Neural progenitor cell (in vitro differentiated cells): ENCODE results near the gene CASP7. TPM values are rescaled to one million over a fixed set of nuclear protein-coding genes. Genes with fewer than 3 reads are reported as not detected.

ENCODE experiments used
- DNase-seq: peaks from one replicate; pipeline ENCODE4 v3.0.0-alpha.2; 2016; ENCODE audit warnings: low spot score
- H2AFZ ChIP-seq: fragments of 200-600 bp; sonication (generic); replicated peaks from 2 replicates; pipeline ENCODE4 v1.6.1; 2016; ENCODE audit warnings: antibody characterized with exemption
- H3F3A ChIP-seq: fragments of 200-600 bp; sonication (generic); 2 replicates; pipeline ENCODE4 v1.6.1; 2016; ENCODE audit warnings: antibody characterized with exemption, low read depth
- H3K27ac ChIP-seq: fragments of 200-600 bp; sonication (generic); 2 replicates; pipeline ENCODE4 v1.5.1; 2016; ENCODE audit warnings: mild to moderate bottlenecking
- H3K27me3 ChIP-seq: fragments of 200-600 bp; sonication (generic); 2 replicates; pipeline ENCODE4 v1.6.1; 2016; ENCODE audit warnings: mild to moderate bottlenecking, moderate library complexity
- H3K36me3 ChIP-seq: fragments of 200-600 bp; sonication (generic); 2 replicates; pipeline ENCODE4 v1.5.1; 2016
- H3K4me1 ChIP-seq: fragments of 200-600 bp; sonication (generic); 2 replicates; pipeline ENCODE4 v1.6.1; 2016; ENCODE audit warnings: mixed run types
- H3K4me2 ChIP-seq: fragments of 200-600 bp; sonication (generic); 2 replicates; pipeline ENCODE4 v1.6.1; 2016
- H3K4me3 ChIP-seq: fragments of 200-600 bp; sonication (generic); 2 replicates; pipeline ENCODE4 v1.5.1; 2016
- H3K79me2 ChIP-seq: fragments of 200-600 bp; sonication (generic); 2 replicates; pipeline ENCODE4 v1.6.1; 2016; ENCODE audit warnings: low read depth
- H3K9ac ChIP-seq: fragments of 200-600 bp; sonication (generic); 2 replicates; pipeline ENCODE4 v1.6.1; 2016
- H3K9me3 ChIP-seq: fragments of 200-600 bp; sonication (generic); 2 replicates; pipeline ENCODE4 v1.5.1; 2016; ENCODE audit warnings: low read depth
- H4K20me1 ChIP-seq: fragments of 200-600 bp; sonication (generic); 2 replicates; pipeline ENCODE4 v1.6.1; 2016; ENCODE audit warnings: low read depth
- H3K27ac Mint-ChIP-seq: 3 replicates; pipeline ENCODE4 v1.8.0; 2021; ENCODE audit warnings: mixed read lengths
- H3K27me3 Mint-ChIP-seq: 2 replicates; pipeline ENCODE4 v1.8.0; 2022; ENCODE audit warnings: low read depth, mild to moderate bottlenecking, inconsistent platforms, moderate library complexity, mixed read lengths; ENCODE audit not compliant: insufficient read depth
- H3K36me3 Mint-ChIP-seq: 3 replicates; pipeline ENCODE4 v1.8.0; 2021; ENCODE audit warnings: mixed read lengths
- H3K4me1 Mint-ChIP-seq: 3 replicates; pipeline ENCODE4 v1.8.0; 2021; ENCODE audit warnings: mixed read lengths
- H3K4me3 Mint-ChIP-seq: 3 replicates; pipeline ENCODE4 v1.8.0; 2021; ENCODE audit warnings: mild to moderate bottlenecking, moderate library complexity, mixed read lengths
- H3K9me3 Mint-ChIP-seq: 3 replicates; pipeline ENCODE4 v1.8.0; 2020; ENCODE audit warnings: mixed read lengths
- EZH2 ChIP-seq: fragments of 200-600 bp; sonication (generic); IDR thresholded peaks from 2 replicates; pipeline ENCODE4 v1.6.1; 2017; ENCODE audit warnings: antibody characterized with exemption, mild to moderate bottlenecking, moderate library complexity
- EZH2phosphoT487 ChIP-seq: fragments of 200-600 bp; sonication (generic); IDR thresholded peaks from 2 replicates; pipeline ENCODE4 v1.6.1; 2017; ENCODE audit warnings: antibody characterized with exemption
- total RNA-seq: library from RNA; depleted of rRNA; stranded (reverse); fragments of >200 nt; gene quantifications from 2 replicates; pipeline ENCODE4 v1.2.3, GENCODE V29; 2015; ENCODE audit warnings: low replicate concordance
- TF ChIP-seq, protein P1 (sequence below): fragments of 200-600 bp; sonication (generic); IDR thresholded peaks from 2 replicates; pipeline ENCODE4 v1.5.1; 2017; ENCODE audit warnings: antibody characterized with exemption, mild to moderate bottlenecking

CASP7 gene
- total RNA-seq, 1 donor from 2014 or later = 18.9 TPM

DNA sequence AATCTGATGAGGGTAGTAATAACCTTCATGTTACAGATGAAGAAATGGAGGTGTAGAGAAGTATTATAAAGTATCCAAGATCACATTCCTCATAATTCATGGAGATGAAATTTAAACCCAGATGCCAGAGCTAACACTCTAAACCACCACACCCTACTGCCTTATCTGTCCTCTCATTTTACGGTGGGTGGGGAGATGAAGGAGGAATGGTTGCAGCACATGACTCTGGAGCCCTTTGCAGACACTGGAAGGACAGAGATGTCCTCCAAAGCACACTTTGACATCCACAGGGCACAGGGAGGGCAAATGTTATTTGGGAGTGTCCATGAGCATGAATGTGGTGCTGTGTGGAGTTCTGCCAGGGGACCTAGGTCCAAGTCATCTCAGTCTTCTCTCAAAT is 72.8 kb downstream of the CASP7 start:
- no peak overlapping the region for H3K4me2 ChIP-seq
- no peaks in the 10 kb centered on the region for H3K79me2 ChIP-seq
- no peaks in the 10 kb centered on the region for H3K36me3 Mint-ChIP-seq
- H3K36me3 ChIP-seq = no peaks in the 10 kb centered on the region
- H4K20me1 ChIP-seq = no peaks in the 10 kb centered on the region
- no peak overlapping the region for H3K27ac ChIP-seq
- no peak for DNase-seq
- H3K9ac ChIP-seq = no peak overlapping the region
- H3K27me3 ChIP-seq = no peaks in the 10 kb centered on the region
- TF ChIP-seq EZH2phosphoT487 (no peak), EZH2 (no peak)
- TF ChIP-seq, protein P1, sequence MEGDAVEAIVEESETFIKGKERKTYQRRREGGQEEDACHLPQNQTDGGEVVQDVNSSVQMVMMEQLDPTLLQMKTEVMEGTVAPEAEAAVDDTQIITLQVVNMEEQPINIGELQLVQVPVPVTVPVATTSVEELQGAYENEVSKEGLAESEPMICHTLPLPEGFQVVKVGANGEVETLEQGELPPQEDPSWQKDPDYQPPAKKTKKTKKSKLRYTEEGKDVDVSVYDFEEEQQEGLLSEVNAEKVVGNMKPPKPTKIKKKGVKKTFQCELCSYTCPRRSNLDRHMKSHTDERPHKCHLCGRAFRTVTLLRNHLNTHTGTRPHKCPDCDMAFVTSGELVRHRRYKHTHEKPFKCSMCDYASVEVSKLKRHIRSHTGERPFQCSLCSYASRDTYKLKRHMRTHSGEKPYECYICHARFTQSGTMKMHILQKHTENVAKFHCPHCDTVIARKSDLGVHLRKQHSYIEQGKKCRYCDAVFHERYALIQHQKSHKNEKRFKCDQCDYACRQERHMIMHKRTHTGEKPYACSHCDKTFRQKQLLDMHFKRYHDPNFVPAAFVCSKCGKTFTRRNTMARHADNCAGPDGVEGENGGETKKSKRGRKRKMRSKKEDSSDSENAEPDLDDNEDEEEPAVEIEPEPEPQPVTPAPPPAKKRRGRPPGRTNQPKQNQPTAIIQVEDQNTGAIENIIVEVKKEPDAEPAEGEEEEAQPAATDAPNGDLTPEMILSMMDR = no peak
- no peaks in the 10 kb centered on the region for H3K4me1 ChIP-seq
- H2AFZ ChIP-seq = no peak overlapping the region
- H3K4me1 Mint-ChIP-seq = no peaks in the 10 kb centered on the region
- peaks cover 2% of the 10 kb centered on the region for H3K27me3 Mint-ChIP-seq
- no peaks in the 10 kb centered on the region for H3K9me3 ChIP-seq
- no peak overlapping the region for H3K4me3 Mint-ChIP-seq
- H3F3A ChIP-seq = no peaks in the 10 kb centered on the region
- H3K27ac Mint-ChIP-seq = no peak overlapping the region
- H3K9me3 Mint-ChIP-seq = no peaks in the 10 kb centered on the region
- H3K4me3 ChIP-seq = no peak overlapping the region

GRCh38 chr10:113753020-113753692 is 73.4 kb downstream of the CASP7 start:
- Mint-ChIP-seq H3K27me3 (peaks cover 2% of the 10 kb centered on the region), H3K4me1 (no peaks in the 10 kb centered on the region), H3K4me3 (no peak overlapping the region), H3K36me3 (no peaks in the 10 kb centered on the region), H3K27ac (no peak overlapping the region), H3K9me3 (no peaks in the 10 kb centered on the region)
- Histone ChIP-seq H4K20me1 (no peaks in the 10 kb centered on the region), H3K4me2 (no peak overlapping the region), H3K27me3 (no peaks in the 10 kb centered on the region), H3K27ac (no peak overlapping the region), H3K9me3 (no peaks in the 10 kb centered on the region), H2AFZ (no peak overlapping the region), H3K4me3 (no peak overlapping the region), H3K79me2 (no peaks in the 10 kb centered on the region), H3K9ac (no peak overlapping the region), H3F3A (no peaks in the 10 kb centered on the region), H3K4me1 (no peaks in the 10 kb centered on the region), H3K36me3 (no peaks in the 10 kb centered on the region)
- TF ChIP-seq EZH2 = no peak
- TF ChIP-seq, protein P1 = no peak
- DNase-seq = peak; percentile 6

DNA sequence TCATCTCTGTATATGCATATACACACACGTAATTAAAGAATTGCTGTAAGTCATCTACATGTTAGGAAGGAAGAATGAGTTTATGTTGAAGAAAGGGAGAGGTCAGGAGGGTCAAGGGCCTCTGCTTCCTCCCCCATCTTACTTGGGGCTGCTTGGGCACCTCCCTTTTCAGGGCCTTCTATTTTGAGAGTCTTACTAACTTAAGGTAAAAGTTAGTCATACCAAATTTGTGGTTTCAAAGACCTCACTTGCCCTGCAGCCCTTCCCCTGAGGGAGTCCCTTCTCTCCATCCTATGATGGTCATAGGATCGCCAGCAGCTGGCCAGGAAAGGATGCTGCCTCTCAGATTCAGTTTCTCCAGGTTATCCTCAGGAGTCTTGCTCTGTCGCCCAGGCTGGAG is 74.4 kb downstream of the CASP7 start:
- Histone ChIP-seq H3K9me3 (no peaks in the 10 kb centered on the region), H3K27ac (no peak overlapping the region), H3K79me2 (no peaks in the 10 kb centered on the region), H3F3A (no peaks in the 10 kb centered on the region), H3K4me1 (no peaks in the 10 kb centered on the region), H3K4me3 (no peak overlapping the region), H3K36me3 (no peaks in the 10 kb centered on the region), H4K20me1 (no peaks in the 10 kb centered on the region), H2AFZ (no peak overlapping the region), H3K27me3 (no peaks in the 10 kb centered on the region), H3K9ac (no peak overlapping the region), H3K4me2 (no peak overlapping the region)
- no peaks in the 10 kb centered on the region for H3K9me3 Mint-ChIP-seq
- DNase-seq = no peak
- H3K4me3 Mint-ChIP-seq = no peak overlapping the region
- H3K4me1 Mint-ChIP-seq = no peaks in the 10 kb centered on the region
- peaks cover 2% of the 10 kb centered on the region for H3K27me3 Mint-ChIP-seq
- TF ChIP-seq, protein P1 = no peak
- TF ChIP-seq EZH2phosphoT487 (no peak), EZH2 (no peak)
- H3K36me3 Mint-ChIP-seq = no peaks in the 10 kb centered on the region
- H3K27ac Mint-ChIP-seq = no peak overlapping the region
